ENCODE measurements around the gene LMOD2.

GRCh38 chr7:123662293-123662692 lies 6.6 kb downstream of the LMOD2 start:
- TF ChIP-seq CTCF (IDR thresholded peaks at IDR 0.05) (no peak), POLR2A (IDR thresholded peaks at IDR 0.05) (no peak), EP300 (IDR thresholded peaks at IDR 0.05) (no peak)
